GM19099 (cell line): ENCODE data around the gene SYT3.

ENCODE experiments used
- POLR2A ChIP-seq: IDR thresholded peaks from 3 replicates; pipeline ENCODE4 v1.6.1; 2011; ENCODE audit warnings: low read depth; ENCODE audit not compliant: insufficient read length; ENCODE audit errors: extremely low read depth

SYT3 gene

DNA sequence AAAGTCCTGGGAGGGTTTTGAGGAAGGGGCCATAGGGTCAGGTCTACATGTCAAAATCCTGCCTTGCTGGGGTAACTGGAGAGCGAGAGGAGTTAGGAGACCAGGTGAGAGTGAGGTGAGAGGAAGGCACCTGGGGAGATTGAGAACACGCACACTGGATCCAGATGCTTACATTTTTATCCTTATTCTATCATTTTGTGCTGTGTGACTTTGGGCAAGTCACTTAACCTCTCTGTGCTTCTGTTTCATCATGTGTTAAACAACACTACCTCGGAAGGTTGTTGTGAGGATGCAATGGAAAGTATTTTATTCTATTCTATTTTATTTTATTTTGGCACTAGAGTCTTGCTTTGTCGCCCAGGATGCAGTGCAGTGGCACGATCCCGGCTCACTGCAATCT lies 13.0 kb upstream of the SYT3 start:
- no peak for TF ChIP-seq POLR2A

DNA sequence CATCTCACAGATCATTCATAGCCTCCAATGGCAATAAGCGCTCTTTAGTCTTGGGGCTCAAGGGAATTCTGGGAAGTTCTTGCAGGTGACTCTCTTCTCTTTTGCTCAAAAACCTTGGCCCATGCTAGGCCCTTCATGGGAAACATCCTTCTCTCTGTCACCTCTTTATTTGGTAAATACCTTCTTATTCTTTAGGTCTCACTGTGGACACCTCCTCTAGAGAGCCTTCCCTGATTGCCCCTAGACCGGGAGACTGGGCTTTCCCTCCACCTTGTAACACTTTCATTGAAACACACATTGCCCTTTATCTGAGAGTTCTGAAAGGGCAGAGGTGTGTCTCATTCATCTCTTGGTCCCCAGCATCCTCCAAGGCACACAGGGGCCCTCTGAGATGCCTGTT lies 11.5 kb upstream of the SYT3 start:
- no peak for TF ChIP-seq POLR2A

DNA sequence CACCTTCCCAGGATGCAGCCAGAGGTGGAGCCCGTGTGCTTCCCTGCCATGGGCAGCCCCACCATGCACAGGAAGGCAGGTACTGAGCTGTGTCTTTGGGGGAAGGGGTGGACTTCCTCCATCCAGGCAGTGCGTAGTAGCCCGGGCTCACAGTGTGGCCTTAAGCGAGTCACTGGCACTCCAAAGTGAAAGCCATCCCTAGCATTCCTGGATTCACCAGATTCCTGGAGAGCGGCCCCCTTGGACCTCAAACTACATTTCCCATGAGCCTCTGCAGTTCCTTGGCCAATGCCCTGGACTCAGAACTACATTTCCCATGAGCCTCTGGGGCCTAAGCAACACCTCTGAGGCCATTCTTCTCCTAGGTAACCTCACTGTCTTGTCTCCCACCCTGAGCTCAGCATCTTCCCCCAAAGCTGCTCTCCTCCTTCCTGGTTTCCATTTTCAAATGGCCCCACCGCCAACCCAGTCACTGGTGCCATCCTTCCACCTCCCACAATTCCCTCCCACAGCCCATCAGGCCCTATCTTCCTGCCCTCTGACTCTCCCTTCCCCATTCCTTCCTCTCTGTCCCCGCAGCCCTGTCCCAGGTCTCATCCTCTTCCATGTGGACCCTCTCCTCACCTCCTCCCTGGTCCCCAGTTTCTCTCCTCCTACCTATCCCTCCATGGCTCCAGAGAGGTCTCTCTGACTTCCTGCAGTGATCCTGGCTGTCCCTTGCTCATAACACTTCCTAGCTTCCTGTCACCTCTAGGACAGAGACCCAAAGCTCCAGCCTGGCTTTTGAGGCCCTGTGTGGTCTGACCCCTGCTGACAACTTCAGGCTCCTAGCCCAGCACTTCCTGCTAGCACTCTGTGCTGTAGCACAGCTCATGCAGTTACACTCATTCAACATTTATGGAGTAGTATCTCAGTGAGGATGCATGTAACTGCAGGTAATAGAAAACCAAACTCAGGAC lies 10.0 kb upstream of the SYT3 start, which contains the start of gene C19orf81:
Gene C19orf81, plus strand, starts transcription at position 13 of the 959 bp plus-strand sequence. Its CDS starts 0 bp downstream, at position 13.
- TF ChIP-seq POLR2A = no peak

DNA sequence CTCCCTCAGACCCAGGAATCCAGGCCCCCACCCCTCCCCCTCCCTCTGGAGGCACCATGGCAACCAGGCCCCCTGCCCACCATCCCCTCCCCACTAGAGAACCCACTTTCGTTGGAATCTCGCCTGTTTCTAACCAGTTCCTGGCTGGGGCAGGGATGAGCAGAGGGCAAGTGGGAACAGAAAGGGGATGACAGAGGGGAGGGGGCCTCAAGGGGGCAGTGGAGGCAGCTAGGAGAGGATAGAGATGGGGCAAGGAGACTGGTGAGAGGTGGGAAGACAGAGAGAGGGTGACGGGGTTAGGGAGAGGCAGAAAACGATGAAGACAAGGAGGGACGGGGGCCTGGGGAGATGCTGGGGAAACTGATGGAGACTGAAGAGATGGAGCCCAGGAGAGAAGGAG lies 9.0 kb upstream of the SYT3 start:
- no peak for TF ChIP-seq POLR2A

DNA sequence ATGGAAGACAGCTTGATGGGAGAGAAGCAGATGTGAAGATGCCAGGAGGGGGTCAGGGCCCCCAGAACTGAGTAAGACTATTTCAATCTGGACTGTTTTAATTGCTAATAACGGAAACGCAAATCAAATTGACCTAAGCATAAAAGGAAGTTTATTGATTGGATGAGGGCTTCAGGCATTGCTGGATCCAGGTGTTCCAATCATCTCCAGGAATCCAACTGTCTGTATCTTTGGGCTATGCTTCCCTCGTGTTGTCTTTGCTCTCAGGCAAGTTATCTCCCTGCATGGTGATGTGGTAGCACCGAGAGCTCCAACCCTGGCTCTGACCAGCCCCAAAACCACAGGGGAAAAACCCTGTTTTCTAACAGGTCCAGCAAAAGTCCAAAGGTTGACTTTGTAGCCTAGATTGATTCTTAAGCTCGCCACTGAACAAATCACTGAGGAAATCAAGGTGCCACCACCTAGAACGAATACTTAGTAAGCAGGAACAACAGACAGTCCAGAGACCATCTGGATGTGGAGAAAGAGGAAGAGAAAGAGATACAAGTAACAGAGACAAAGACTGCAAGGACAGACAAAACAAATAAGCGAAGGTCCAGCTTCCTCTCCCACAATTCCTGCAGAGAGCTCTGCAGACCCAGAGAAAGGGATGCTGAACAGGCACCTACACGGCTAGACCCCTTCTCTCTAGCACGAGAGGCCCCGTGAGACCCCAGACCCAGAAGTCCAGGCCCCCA lies 8.4 kb upstream of the SYT3 start:
- TF ChIP-seq POLR2A = no peak

DNA sequence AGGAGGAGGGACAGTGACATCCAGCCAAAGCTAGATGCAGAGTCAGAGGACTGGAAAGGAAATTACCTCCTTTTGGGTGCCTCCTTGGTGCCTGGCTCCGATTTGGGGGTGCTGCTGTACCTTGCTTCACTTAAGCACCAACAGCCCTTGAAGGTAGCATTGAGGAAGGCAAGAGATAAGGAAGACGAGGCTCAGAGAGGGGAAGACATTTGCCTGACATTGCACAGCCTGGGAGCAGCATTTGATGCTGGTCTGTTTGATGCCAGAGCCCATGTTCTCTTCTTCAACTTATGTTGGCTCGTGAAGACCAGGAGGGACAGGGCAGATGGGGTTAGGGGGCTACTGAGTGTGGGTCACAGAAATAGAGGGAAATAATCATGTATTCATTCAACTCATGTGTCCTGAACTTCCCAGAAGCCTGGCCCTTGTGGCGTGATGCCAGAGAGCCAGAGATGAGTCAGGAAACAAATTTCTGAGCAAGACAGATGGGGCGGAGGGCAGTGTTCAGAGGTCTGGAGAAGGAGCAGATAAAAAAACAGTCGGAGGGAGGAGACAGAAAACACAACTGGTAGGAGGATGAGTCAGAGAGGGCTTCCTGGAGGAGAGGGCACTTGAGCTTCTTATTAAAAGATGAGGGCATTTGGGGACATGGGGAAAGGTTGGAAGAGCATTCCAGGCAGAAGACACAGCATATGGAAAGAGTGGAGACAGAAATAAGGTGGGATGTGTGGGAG lies 6.6 kb upstream of the SYT3 start:
- TF ChIP-seq POLR2A = no peak

DNA sequence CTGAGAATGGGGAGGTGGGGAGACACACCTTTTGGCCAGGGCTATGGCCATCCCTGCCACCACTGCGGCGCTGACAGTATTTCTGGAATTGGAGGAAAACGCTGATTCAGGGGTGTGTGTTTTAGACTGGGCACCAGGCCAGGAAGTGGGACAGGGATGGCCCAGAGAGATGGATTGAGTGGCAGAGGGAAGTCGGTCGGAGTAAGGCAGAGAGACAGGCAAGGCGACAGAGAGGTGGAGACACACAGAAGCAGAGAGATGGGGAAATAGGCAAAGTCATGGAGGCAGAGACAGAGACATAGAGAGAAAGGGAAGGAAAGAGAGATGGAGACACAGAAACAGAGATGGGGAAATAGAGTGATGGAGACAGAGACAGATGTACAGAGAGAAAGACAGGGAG lies 5.4 kb upstream of the SYT3 start:
- no peak for TF ChIP-seq POLR2A

DNA sequence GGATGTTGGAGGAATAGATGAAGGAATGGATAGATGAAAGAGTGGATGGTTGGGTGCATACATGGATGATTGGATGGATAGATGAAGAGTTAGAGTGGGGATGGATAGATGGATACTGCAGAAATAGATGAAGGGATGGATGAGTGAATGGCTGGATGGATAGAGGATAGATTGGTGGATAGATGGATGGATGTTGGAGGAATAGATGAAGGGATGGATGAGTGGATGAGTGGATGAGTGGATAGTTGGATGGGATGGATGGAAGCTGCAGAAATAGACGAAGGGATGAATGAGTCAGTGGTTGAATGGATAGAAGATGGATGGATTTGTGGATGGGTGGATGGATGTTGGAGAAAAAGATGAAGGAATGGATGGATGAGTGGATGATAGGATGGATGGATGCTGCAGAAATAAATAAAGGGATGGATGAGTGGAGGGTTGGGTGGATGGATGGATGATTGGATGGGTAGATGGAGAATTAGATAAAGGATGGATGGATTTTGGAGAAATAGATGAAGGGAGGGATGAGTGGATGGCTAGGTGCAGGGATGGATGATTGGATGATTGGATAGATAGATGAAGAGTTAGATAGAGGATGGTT lies 4.7 kb upstream of the SYT3 start:
- TF ChIP-seq POLR2A = no peak

DNA sequence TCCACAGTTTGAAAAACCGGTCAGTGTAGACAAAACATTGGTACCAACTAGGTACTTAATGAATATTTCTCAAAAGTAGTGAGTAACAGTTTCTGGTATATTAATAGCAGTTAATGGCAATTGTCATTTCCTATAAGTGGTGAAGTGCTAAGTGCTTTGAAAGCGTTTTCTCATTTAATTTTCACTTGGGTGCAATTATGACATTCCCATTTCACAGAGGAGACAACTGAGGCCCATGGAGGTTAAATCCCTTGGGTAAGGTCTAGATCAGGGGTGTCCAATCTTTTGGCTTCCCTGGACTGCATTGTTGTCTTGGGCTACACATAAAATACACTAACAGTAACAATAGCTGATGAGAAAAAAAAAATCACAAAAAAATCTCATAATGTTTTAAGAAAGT lies 687 bp upstream of the SYT3 start:
- no peak for TF ChIP-seq POLR2A

DNA sequence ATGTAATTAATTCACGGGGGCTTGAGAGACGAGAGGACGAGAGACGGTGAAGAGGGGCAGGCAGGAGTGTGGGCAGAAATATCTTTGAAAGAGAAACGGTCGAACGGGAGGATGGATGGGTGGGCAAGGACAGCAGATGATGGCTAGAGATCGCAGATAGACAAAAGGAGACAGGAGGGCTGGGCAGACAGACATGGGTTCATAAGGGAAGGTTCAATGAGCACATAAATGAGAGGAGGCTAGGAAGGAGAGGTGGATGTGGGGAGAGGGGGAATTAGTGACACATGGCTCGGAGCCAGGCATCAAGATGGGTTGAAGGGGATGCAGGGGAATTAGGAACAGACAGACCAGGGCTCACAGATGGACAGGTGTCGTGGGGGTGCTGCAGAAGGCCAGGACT lies 1.1 kb downstream of the SYT3 start:
- no peak for TF ChIP-seq POLR2A

DNA sequence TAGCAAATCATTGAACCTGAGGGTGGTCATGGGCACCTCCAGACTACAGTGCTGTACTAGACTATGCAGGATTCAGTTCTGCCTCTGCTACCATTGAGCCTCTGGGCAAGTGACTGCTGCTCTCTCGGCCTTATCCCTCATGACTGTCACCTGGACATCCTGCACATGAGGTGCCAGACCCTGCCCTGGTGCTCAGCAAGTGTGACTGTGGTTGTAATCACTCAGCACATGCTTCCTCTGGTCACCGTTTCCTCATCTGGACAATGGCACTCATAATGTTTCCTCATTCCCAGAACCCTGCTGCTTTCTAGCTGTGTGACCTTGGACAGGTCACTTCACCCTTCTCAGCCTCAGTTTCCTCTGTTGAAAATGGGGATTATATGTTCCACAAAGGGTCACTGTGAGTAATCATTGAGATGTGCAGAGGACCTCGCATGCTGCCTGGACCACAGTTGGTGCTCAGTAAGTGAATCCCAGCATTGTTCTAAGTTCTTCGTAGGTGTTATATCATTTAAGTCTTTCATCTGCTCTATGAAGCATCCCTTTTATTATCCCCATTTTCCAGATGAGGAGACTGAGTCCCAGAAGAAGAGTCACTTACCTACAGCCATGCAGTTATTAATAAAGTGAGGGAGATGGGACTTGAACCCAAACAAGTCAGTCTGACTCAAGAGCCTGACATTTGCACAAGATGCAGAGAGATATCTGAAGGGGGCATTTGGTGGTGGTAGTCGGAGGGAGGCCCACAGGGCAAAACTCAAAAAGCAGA lies 3.2 kb downstream of the SYT3 start:
- no peak for TF ChIP-seq POLR2A

DNA sequence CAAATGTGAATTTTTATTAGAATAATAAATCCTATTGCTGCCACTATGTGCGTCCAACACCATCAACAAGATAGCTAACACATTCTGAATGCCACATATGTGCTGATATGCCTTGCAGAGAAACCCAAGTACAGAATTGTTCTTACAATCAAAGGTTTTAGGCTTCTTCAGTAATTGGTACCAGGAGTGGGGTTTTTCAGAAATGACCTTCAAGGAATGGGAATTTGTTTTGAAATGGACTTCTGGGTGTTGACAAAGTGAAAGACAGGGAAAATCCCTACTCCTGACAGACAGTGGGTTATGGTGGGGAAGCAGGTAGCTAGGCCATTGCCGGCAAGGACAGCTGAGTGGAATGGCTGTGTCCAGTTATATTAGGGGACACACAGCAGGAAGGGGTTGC lies 5.7 kb downstream of the SYT3 start:
- no peak for TF ChIP-seq POLR2A

DNA sequence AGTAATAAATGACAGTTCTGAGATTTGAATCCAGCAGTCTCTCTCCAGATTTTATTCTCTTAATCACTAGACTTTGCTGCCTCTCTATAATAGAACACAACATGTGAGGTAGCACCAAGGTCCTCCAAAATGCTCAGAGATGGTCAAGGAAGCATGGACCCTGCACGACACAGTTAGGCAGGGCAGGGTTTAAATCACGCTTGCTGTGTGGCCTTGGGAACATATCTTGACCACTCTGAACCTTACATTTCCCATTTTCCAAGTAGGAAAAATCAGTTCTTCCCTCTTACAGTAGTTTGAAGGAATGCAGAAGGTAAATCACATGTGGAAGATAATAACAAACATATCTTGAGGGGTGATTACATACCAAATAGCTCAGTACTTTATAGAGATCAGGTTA lies 6.3 kb downstream of the SYT3 start:
- TF ChIP-seq POLR2A = no peak

DNA sequence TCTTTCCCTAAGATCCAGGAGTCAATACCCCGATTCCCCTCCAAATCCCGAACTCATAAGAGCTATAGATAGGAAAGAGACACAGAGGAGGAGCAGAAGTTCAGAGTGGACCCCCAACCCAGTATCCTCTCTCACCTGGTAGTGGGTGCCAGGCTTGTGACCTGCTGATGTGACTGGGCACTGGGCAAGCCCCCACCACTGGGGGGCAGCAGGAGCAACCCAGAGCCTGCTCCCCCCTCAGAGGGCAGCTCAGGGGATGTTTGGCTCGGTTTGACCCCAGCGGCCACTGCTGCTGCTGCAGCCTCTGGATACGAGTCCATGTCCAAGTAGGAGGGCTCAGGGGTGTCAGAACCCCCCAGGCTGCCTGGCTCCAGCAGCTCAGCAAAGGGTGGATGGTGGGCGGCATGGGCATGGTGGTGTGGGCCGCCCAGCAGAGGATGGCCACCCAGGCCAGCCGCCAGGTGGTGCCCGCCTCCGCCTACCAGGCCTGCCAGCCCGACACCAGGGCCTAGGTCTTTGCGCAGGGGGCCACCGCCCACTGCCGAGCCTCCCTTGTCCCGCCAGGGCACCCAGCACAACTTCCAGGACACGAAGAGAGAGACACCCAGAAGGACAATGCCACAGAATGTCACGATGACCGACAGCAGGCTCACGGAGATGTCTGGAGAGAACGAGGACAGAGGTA lies 7.4 kb downstream of the SYT3 start:
- no peak for TF ChIP-seq POLR2A
